GM19240 (cell line): ENCODE results near the gene SLC19A1.

Source experiments
- DNase-seq: peaks from one replicate; pipeline ENCODE4 v3.0.0; 2011; ENCODE audit warnings: low spot score; ENCODE audit not compliant: insufficient read length

The SLC19A1 gene

GRCh38 chr21:45468051-45468970, 73.9 kb downstream of the SLC19A1 start:
- DNase-seq, result no peak

DNA sequence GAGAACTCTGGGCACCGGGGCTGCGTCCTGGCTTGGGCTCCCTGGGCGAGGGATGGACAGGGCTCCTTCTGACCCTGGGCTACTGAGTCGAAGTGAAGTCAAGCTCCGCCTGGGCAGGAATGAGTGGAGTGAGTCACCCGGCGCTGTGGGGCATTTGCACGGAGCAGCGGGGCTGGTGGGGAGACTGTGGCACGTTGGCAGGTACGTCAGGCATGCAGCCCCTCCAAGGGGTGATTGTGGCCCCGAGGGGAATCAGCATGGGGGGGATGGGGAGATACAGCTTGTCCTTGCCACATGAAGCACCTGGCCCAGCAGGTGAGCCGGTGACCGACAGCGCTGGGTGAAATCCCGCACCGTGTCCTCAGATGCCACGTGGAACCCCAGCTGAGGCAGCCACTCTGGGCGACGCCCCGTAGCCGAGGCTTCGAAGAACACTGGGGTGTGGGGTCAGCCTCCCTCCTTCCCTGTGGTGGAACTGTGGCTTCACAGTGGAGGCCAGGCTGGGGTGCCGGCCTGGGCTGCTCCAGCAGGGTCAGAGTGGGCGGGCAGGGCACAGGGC, 74.9 kb downstream of the SLC19A1 start:
- no peak for DNase-seq

GRCh38 chr21:45466330-45467220, 75.7 kb downstream of the SLC19A1 start:
- DNase-seq, result no peak

- DNase-seq, result no peak
Observed at GRCh38 chr21:45465611-45466329, 76.5 kb downstream of the SLC19A1 start.

DNA sequence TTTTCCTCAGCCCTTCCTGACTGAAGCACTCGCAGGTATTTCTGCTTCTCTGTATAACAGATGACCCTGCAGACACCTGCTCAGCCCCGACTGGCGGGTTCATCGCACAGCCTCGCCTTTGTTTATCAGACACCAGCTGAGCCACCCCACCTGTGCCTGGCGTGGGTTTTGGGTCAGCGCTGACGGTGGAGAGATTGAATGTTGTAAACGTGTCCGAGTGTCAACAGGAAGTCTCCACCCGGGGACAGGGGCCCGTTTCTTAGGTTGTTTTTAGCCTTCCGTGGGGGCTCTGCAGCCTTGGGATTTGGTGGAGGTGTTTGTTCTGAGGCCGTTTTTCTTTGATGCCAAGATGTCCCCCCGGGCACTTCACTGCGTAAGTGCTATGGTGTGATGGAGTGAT, 77.1 kb downstream of the SLC19A1 start:
- DNase-seq, result no peak

DNA sequence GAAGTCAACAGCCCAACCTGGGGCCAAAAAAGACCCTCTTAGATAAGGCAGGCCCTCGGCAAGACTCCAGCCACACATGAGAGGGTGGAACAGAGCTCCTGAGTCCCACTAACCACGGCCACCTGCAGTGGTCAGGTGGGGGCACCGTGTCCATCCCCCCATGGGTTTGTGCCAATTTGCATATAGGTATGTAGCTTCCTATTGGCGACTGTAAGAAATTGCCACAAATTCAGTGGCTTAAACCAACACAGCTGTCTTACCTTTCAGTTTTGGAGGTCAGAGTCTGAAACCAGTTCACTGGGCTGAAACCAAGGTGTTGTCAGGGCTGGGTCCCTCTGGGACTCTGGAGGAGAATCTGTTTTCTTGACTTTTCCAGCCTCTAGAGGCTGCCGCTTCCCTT, 77.9 kb downstream of the SLC19A1 start:
- no peak for DNase-seq

DNA sequence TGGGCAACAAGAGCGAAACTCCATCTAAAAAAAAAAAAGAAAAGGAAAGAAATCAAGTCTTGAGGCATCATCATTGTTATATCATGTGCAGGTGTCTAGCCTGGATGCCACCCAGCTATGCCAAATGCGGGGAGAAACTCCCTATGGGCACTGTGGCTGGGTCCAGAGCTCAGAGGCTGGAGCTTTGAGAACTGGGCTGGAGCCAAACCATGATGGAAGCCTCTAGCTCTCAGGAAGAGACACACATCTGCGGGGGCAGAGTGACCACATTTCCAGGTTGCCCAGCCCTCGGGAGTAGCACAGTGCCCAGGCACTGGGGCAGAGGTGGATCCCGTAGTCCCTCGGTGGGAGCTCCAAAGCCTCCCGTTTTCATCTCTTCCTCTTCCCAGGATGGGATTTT, 78.4 kb downstream of the SLC19A1 start:
- DNase-seq, result no peak

- DNase-seq, result no peak
Observed at GRCh38 chr21:45461806-45462341, 80.4 kb downstream of the SLC19A1 start.

- DNase-seq, result no peak
Observed at GRCh38 chr21:45461369-45461750, 80.9 kb downstream of the SLC19A1 start.

- DNase-seq, result no peak
Observed at GRCh38 chr21:45460611-45461368, 81.5 kb downstream of the SLC19A1 start.

DNA sequence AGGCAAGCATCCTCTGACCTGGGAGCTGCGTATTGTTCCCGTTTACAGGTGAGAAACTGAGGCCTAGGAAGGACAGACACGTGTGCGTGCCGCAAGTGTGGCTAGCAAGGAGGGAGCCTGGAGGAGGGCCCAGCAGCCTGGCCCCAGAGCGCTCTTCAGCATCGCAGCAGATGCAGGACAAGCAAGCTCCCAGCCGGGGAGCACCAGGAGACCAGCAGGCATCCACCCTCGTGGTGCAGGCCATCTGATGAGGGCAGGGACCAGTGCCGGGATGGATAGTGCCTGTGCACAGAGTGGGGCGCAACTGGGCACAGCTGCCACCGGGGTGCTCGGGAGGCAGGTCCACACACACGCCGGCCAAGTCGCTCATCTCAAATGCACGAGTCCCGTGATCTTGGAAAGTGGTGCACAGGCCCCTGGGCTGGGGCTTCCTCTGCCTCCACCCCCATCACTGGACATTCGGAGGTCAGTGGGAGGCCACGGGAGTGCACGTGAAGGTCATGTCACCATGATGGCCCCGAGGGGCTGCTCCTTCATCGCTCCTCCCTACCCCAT, 82.2 kb downstream of the SLC19A1 start:
- no peak for DNase-seq

GRCh38 chr21:45459171-45460010, 82.8 kb downstream of the SLC19A1 start:
- DNase-seq, result no peak

DNA sequence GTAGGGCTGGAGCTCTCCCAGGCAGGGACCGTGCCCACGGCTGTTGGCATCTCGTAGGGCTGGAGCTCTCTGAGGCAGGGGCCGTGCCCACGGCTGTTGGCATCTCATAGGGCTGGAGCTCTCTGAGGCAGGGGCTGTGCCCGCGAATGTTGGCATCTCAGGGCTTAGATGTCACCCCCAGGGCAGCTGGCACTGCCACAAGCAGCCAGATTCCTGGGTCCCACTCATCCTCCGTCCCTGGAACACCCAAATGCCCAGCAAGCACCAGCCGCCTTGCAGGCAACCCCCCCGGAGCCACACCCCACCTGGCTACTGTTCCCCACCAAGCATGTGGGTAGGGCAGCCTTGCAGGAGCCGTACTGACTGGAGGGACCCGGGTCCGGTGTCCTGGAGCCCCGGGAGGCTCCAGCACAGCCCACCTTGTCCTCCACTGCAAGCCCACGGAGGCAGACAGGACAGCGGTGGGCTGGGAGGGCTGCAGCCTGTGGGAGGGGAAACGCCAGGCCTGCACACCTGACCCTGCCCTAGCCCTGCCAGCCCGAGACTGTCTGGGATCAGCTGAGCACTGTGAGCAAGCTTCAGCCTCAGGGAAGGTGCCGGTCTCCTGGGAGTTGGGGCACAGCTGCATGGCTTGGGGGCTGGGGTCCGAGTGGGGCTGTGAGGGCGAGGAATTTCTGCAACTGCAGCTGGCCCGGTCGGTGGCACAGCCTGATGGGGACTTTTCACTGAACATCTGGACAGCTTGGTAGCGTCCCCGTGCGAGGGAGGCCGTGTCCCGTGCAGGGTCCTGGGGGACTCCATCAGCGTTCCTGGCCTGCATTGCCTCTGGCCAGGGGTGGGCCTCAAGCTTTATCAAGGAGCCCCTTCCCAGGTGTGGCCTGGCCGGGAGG, 83.7 kb downstream of the SLC19A1 start:
- DNase-seq, result no peak

DNA sequence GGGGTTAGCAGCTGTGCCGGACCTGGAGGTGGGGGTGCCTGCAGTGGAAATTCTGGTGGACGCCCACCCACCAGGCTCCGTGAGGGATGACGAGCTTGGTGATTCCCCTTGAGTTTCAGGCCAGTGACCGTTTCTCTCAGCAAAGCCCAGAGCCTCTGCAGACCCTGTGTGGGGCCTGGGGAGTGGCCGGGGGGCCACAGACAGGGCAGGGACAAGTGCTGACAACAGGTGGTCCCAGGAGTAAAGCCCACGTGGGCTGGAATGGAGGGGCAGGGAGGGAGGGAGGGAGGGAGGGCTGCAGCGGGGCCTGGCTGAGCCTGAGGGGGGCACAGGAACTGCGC, 84.4 kb downstream of the SLC19A1 start:
- DNase-seq, result no peak

GRCh38 chr21:45457161-45457831, 84.9 kb downstream of the SLC19A1 start:
- no peak for DNase-seq

DNA sequence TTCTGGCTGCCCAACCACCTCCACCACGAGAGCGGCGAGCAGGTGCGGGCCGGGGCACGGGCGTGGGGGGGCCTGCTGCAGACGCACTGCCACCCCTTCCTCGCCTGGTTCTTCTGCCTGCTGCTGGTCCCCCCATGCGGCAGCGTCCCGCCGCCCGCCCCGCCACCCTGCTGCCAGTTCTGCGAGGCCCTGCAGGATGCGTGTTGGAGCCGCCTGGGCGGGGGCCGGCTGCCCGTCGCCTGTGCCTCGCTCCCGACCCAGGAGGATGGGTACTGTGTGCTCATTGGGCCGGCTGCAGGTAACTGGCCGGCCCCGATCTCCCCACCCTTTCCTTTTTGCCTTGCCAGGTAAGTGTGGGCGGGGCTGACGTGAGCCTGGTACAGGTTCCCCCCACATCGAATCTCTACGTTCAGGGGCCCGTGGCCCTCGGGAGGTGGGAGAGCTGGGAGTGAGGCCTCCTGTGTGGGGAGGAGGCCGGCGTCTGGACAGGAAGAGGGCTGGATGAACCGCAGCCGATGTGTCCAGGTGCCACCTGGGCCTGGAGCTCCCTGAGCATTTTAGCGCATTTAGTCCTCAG, 85.6 kb downstream of the SLC19A1 start:
- no peak for DNase-seq
